DOHH2 (cell line): ENCODE measurements around the gene INPP5F.

ENCODE experiments used
- EZH2phosphoT487 ChIP-seq: fragments of 200-600 bp; sonication (generic); IDR thresholded peaks from 2 replicates; pipeline ENCODE4 v1.6.1; 2017; ENCODE audit warnings: borderline replicate concordance, mild to moderate bottlenecking, antibody characterized with exemption, low read length, moderate library complexity, mixed read lengths
- TF ChIP-seq, protein P1 (sequence below): fragments of 200-600 bp; sonication (generic); IDR thresholded peaks from one replicate; pipeline ENCODE4 v1.5.1; 2014; ENCODE audit warnings: antibody characterized with exemption, mild to moderate bottlenecking, low read depth, low read length; ENCODE audit not compliant: poor library complexity, severe bottlenecking

- TF ChIP-seq, protein P1, sequence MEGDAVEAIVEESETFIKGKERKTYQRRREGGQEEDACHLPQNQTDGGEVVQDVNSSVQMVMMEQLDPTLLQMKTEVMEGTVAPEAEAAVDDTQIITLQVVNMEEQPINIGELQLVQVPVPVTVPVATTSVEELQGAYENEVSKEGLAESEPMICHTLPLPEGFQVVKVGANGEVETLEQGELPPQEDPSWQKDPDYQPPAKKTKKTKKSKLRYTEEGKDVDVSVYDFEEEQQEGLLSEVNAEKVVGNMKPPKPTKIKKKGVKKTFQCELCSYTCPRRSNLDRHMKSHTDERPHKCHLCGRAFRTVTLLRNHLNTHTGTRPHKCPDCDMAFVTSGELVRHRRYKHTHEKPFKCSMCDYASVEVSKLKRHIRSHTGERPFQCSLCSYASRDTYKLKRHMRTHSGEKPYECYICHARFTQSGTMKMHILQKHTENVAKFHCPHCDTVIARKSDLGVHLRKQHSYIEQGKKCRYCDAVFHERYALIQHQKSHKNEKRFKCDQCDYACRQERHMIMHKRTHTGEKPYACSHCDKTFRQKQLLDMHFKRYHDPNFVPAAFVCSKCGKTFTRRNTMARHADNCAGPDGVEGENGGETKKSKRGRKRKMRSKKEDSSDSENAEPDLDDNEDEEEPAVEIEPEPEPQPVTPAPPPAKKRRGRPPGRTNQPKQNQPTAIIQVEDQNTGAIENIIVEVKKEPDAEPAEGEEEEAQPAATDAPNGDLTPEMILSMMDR: no peak
- TF ChIP-seq EZH2phosphoT487: no peak
These were observed 46.4 kb upstream of the INPP5F start for GRCh38 chr10:119679480-119679829.
